Measurements from ENCODE around the gene RBM6.

Gene RBM6

GRCh38 chr3:49924683-49925082, 15.3 kb upstream of the RBM6 start:
- TF ChIP-seq CTCF (IDR thresholded peaks at IDR 0.05; ENCODE audit: low read depth, low read length), result no peak
- H3K4me3 ChIP-seq (ENCODE audit: low read depth, low read length), result no peak overlapping the region

GRCh38 chr3:49925485-49925884, 14.5 kb upstream of the RBM6 start:
- H3K4me3 ChIP-seq (ENCODE audit: low read depth, low read length), result no peak overlapping the region
- no peak for TF ChIP-seq CTCF (IDR thresholded peaks at IDR 0.05; ENCODE audit: low read depth, low read length)

GRCh38 chr3:49926117-49926728, 13.7 kb upstream of the RBM6 start:
- no peak for TF ChIP-seq CTCF (IDR thresholded peaks at IDR 0.05; ENCODE audit: low read depth, low read length)

GRCh38 chr3:49927798-49928197, 12.2 kb upstream of the RBM6 start:
- H3K4me3 ChIP-seq (ENCODE audit: low read depth, low read length), result no peak overlapping the region
- no peak for TF ChIP-seq CTCF (IDR thresholded peaks at IDR 0.05; ENCODE audit: low read depth, low read length)

More at GRCh38 chr3:49926117-49926728, 13.7 kb upstream of the RBM6 start:
- no peak overlapping the region for H3K4me3 ChIP-seq (ENCODE audit: low read depth, low read length)

- no peak for TF ChIP-seq CTCF (IDR thresholded peaks at IDR 0.05; ENCODE audit: low read depth, low read length)
- H3K4me3 ChIP-seq (ENCODE audit: low read depth, low read length), result peak overlapping the region; percentile 91; the same call in 1 of the 2 replicates
Measured at GRCh38 chr3:49928481-49929017, 11.4 kb upstream of the RBM6 start.

- 0 out of 2 replicates have a peak, but pooled peaks have one; percentile 12 for TF ChIP-seq CTCF (IDR thresholded peaks at IDR 0.05; ENCODE audit: low read depth, low read length)
- H3K4me3 ChIP-seq (ENCODE audit: low read depth, low read length), result peak within 1 kb of the TSS; percentile 91
Measured at GRCh38 chr3:49929291-49930167, 10.4 kb upstream of the RBM6 start, which contains the start of gene MON1A. MON1A (minus strand) TSS chr3:49929811; CDS start chr3:49913346, 16,465 bp downstream.

Data from WI38 (cell line).